WTC11 (cell line): Measurements from ENCODE around the gene CHL1. TPM values are rescaled to one million over a fixed set of nuclear protein-coding genes. Genes with fewer than 3 reads are reported as not detected.

Experiments
- ATAC-seq: fragments of 200-7000 bp; cut with Tn5 transposase; 2 replicates; pipeline ENCODE4 v1.10.0; 2021; ENCODE audit warnings: mild to moderate bottlenecking, moderate library complexity
- CTCF ChIA-PET: fragments of 300-600 bp; sonication (Branson Sonifier 250); formaldehyde crosslinking; loops from one replicate; lab custom pipeline; 2021; ENCODE audit warnings: antibody characterized with exemption; lab: Charles Lee
- POLR2A ChIA-PET: fragments of 350-600 bp; sonication (Branson Sonifier 250); formaldehyde crosslinking; loops from one replicate; lab custom pipeline; 2021; ENCODE audit warnings: antibody characterized with exemption; lab: Charles Lee
- DNase-seq: peaks from one replicate; pipeline ENCODE4 v3.0.0; 2021; ENCODE audit warnings: low spot score
- H3K27ac Mint-ChIP-seq: 2 replicates; pipeline ENCODE4 v1.8.0; 2021; ENCODE audit warnings: mixed read lengths
- H3K27me3 Mint-ChIP-seq: 2 replicates; pipeline ENCODE4 v1.8.0; 2021; ENCODE audit warnings: low read depth, mild to moderate bottlenecking, moderate library complexity, mixed read lengths
- H3K36me3 Mint-ChIP-seq: 2 replicates; pipeline ENCODE4 v1.8.0; 2021; ENCODE audit warnings: mixed read lengths
- H3K4me1 Mint-ChIP-seq: 2 replicates; pipeline ENCODE4 v1.8.0; 2022; ENCODE audit warnings: mixed read lengths
- H3K4me3 Mint-ChIP-seq: 2 replicates; pipeline ENCODE4 v1.8.0; 2021; ENCODE audit warnings: mild to moderate bottlenecking, moderate library complexity, mixed read lengths
- H3K9me3 Mint-ChIP-seq: 2 replicates; pipeline ENCODE4 v1.8.0; 2021; ENCODE audit warnings: mixed read lengths
- ATF2 ChIP-seq: sonication (generic); formaldehyde crosslinking; IDR thresholded peaks from 2 replicates; pipeline ENCODE4 v1.8.1; 2022; ENCODE audit warnings: low read depth, missing genetic modification reagents, borderline replicate concordance
- CDX4 ChIP-seq: fragments of 250-450 bp; sonication (Bioruptor Pico); IDR thresholded peaks from 2 replicates; pipeline ENCODE4 v1.9.0; 2021; ENCODE audit warnings: moderate library complexity, mild to moderate bottlenecking, inconsistent platforms, borderline replicate concordance
- ETV6 ChIP-seq: sonication (generic); formaldehyde crosslinking; IDR thresholded peaks from 2 replicates; pipeline ENCODE4 v1.8.1; 2022; ENCODE audit warnings: mild to moderate bottlenecking, missing genetic modification reagents
- FOXK1 ChIP-seq: sonication (generic); formaldehyde crosslinking; IDR thresholded peaks from 2 replicates; pipeline ENCODE4 v1.8.0; 2022; ENCODE audit warnings: mild to moderate bottlenecking, moderate library complexity, missing genetic modification reagents
- NFYB ChIP-seq: sonication (generic); formaldehyde crosslinking; conservative IDR thresholded peaks from 2 replicates; pipeline ENCODE4 v1.8.0; 2022; ENCODE audit warnings: low read depth, missing genetic modification reagents
- NR3C1 ChIP-seq: sonication (generic); formaldehyde crosslinking; conservative IDR thresholded peaks from 2 replicates; pipeline ENCODE4 v1.8.1; 2023; ENCODE audit warnings: low read depth, mild to moderate bottlenecking, missing genetic modification reagents
- OVOL2 ChIP-seq: fragments of 250-450 bp; sonication (Bioruptor Pico); IDR thresholded peaks from 2 replicates; pipeline ENCODE4 v1.9.0; 2021; ENCODE audit warnings: mild to moderate bottlenecking, borderline replicate concordance
- RELA ChIP-seq: sonication (generic); formaldehyde crosslinking; IDR thresholded peaks from 2 replicates; pipeline ENCODE4 v1.8.1; 2022; ENCODE audit warnings: missing genetic modification reagents, mild to moderate bottlenecking, borderline replicate concordance
- ZNF219 ChIP-seq: sonication (generic); formaldehyde crosslinking; IDR thresholded peaks from 2 replicates; pipeline ENCODE4 v1.8.0; 2023; ENCODE audit warnings: missing genetic modification reagents, mild to moderate bottlenecking, borderline replicate concordance
- ZNF281 ChIP-seq: sonication (generic); formaldehyde crosslinking; IDR thresholded peaks from 2 replicates; pipeline ENCODE4 v1.8.0; 2023; ENCODE audit warnings: mild to moderate bottlenecking, missing genetic modification reagents
- total RNA-seq: library from RNA; stranded (reverse); gene quantifications from 3 replicates; pipeline ENCODE4 v1.2.3, GENCODE V29; 2021
- TF ChIP-seq, protein P1 (sequence below): sonication (generic); formaldehyde crosslinking; IDR thresholded peaks from 2 replicates; pipeline ENCODE4 v1.8.0; 2022; ENCODE audit warnings: mild to moderate bottlenecking, missing genetic modification reagents
- TF ChIP-seq, protein P2 (sequence below): fragments of 250-450 bp; sonication (Bioruptor Pico); IDR thresholded peaks from 2 replicates; pipeline ENCODE4 v2.1.2; 2022; ENCODE audit warnings: mild to moderate bottlenecking, moderate library complexity
- TF ChIP-seq, protein P3 (sequence below): sonication (generic); formaldehyde crosslinking; IDR thresholded peaks from 2 replicates; pipeline ENCODE4 v1.8.1; 2023; ENCODE audit warnings: mild to moderate bottlenecking, missing genetic modification reagents
- TF ChIP-seq, protein P4 (sequence below): fragments of 250-450 bp; sonication (Bioruptor Pico); IDR thresholded peaks from 2 replicates; pipeline ENCODE4 v1.8.0; 2021; ENCODE audit warnings: mild to moderate bottlenecking
- TF ChIP-seq, protein P5 (sequence below): sonication (generic); formaldehyde crosslinking; IDR thresholded peaks from 2 replicates; pipeline ENCODE4 v1.8.1; 2022; ENCODE audit warnings: low read depth, mild to moderate bottlenecking, moderate library complexity, missing genetic modification reagents, borderline replicate concordance

CHL1 gene
- total RNA-seq, 1 experiment from 2014 or later: not detected

DNA sequence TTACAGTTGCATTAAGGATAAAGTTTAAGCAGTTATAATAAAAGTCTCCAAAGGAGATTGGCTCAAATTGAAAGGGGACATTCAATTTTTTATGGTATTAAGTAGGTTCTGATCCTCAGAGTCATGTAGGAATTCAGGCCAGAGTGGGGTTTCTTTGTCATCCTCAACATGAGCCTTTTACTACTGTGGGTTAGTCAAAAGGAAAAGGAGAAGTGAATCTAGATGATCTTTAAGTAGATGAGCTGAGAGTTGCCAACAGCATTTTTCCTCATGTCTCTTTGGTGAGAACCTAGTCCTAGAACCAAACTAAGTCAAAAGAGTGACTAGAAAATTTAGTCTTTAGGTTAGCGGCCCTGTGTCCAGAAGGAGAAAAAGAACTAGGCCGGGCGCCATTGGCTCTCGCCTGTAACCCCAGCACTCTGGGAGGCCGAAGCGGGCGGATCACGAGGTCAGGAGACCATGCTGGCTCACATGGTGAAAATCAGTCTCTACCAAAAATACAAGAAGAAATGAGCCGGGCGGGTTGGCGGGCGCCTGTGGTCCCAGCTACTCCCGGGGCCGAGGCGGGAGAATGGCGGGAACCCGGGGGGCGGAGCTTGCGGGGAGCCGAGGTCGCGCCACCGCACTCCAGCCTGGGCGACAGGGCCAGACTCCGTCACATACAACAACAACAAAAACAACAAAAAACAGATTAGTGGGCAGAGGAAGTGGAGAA, 4.2 kb upstream of the CHL1 start:
- no peak overlapping the region for H3K4me3 Mint-ChIP-seq

More for the DNA sequence above, 4.2 kb upstream of the CHL1 start:
- TF ChIP-seq ETV6 (CRISPR knock-in tag) (no peak), CDX4 (CRISPR knock-in tag) (no peak), FOXK1 (CRISPR knock-in tag) (no peak), NFYB (CRISPR knock-in tag) (no peak), ZNF281 (CRISPR knock-in tag) (no peak), ZNF219 (no peak), ATF2 (CRISPR knock-in tag) (no peak), OVOL2 (no peak), NR3C1 (CRISPR knock-in tag) (no peak), RELA (CRISPR knock-in tag) (no peak)
- TF ChIP-seq, protein P1, sequence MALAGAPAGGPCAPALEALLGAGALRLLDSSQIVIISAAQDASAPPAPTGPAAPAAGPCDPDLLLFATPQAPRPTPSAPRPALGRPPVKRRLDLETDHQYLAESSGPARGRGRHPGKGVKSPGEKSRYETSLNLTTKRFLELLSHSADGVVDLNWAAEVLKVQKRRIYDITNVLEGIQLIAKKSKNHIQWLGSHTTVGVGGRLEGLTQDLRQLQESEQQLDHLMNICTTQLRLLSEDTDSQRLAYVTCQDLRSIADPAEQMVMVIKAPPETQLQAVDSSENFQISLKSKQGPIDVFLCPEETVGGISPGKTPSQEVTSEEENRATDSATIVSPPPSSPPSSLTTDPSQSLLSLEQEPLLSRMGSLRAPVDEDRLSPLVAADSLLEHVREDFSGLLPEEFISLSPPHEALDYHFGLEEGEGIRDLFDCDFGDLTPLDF (CRISPR knock-in tag): no peak
- TF ChIP-seq, protein P2, sequence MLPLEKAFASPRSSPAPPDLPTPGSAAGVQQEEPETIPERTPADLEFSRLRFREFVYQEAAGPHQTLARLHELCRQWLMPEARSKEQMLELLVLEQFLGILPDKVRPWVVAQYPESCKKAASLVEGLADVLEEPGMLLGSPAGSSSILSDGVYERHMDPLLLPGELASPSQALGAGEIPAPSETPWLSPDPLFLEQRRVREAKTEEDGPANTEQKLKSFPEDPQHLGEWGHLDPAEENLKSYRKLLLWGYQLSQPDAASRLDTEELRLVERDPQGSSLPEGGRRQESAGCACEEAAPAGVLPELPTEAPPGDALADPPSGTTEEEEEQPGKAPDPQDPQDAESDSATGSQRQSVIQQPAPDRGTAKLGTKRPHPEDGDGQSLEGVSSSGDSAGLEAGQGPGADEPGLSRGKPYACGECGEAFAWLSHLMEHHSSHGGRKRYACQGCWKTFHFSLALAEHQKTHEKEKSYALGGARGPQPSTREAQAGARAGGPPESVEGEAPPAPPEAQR (CRISPR knock-in tag): no peak
- TF ChIP-seq, protein P3, sequence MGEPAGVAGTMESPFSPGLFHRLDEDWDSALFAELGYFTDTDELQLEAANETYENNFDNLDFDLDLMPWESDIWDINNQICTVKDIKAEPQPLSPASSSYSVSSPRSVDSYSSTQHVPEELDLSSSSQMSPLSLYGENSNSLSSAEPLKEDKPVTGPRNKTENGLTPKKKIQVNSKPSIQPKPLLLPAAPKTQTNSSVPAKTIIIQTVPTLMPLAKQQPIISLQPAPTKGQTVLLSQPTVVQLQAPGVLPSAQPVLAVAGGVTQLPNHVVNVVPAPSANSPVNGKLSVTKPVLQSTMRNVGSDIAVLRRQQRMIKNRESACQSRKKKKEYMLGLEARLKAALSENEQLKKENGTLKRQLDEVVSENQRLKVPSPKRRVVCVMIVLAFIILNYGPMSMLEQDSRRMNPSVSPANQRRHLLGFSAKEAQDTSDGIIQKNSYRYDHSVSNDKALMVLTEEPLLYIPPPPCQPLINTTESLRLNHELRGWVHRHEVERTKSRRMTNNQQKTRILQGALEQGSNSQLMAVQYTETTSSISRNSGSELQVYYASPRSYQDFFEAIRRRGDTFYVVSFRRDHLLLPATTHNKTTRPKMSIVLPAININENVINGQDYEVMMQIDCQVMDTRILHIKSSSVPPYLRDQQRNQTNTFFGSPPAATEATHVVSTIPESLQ (CRISPR knock-in tag): no peak
- TF ChIP-seq, protein P4, sequence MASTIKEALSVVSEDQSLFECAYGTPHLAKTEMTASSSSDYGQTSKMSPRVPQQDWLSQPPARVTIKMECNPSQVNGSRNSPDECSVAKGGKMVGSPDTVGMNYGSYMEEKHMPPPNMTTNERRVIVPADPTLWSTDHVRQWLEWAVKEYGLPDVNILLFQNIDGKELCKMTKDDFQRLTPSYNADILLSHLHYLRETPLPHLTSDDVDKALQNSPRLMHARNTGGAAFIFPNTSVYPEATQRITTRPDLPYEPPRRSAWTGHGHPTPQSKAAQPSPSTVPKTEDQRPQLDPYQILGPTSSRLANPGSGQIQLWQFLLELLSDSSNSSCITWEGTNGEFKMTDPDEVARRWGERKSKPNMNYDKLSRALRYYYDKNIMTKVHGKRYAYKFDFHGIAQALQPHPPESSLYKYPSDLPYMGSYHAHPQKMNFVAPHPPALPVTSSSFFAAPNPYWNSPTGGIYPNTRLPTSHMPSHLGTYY (CRISPR knock-in tag): no peak
- TF ChIP-seq, protein P5, sequence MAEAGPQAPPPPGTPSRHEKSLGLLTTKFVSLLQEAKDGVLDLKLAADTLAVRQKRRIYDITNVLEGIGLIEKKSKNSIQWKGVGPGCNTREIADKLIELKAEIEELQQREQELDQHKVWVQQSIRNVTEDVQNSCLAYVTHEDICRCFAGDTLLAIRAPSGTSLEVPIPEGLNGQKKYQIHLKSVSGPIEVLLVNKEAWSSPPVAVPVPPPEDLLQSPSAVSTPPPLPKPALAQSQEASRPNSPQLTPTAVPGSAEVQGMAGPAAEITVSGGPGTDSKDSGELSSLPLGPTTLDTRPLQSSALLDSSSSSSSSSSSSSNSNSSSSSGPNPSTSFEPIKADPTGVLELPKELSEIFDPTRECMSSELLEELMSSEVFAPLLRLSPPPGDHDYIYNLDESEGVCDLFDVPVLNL (CRISPR knock-in tag): no peak
- no peak for DNase-seq
- ATAC-seq: no peak
- Mint-ChIP-seq H3K27me3 (peaks cover 7% of the 10 kb centered on the region; the same call in 1 of the 2 replicates), H3K36me3 (peaks cover 65% of the 10 kb centered on the region), H3K4me1 (no peaks in the 10 kb centered on the region), H3K27ac (no peak overlapping the region), H3K9me3 (peaks cover 72% of the 10 kb centered on the region)
- CTCF ChIA-PET: no interaction called here
- POLR2A ChIA-PET: no interaction called here
